ENCODE measurements around the gene CYB5R3. TPM values are rescaled to one million over a fixed set of nuclear protein-coding genes. Genes with fewer than 3 reads are reported as not detected.

The CYB5R3 gene
- total and polyA plus RNA-seq, 2 donors (not counting 3 experiments of a cell fraction or from before 2014, with no cell fraction given), result 217 to 263 TPM

GRCh38 chr22:42626431-42626830, 22.8 kb downstream of the CYB5R3 start:
- H3K27ac ChIP-seq (ENCODE audit: insufficient read depth, low read depth, low read length), result no peak overlapping the region
- no peak overlapping the region for H3K4me3 ChIP-seq (replicated peaks in 1 of 3; ENCODE audit: insufficient read depth in 1 of 3, low read depth in 1 of 3, low read length in 3 of 3)
- ChIA-PET CTCF (interaction anchor here (0.9 to 1.0 kb wide), 2 partner anchors 193 to 464 kb away, joined by 3 to 4 read pairs; no protein-coding TSS in a partner anchor), POLR2A (no interaction called here)
- no peaks in the 10 kb centered on the region for H3K9me1 ChIP-seq (replicated peaks; ENCODE audit: control insufficient read depth, extremely low read depth, insufficient read depth, low read length)
- FAIRE-seq (no peak), DNase-seq (ENCODE audit: low read depth, low spot score) (no peak)
- H4K20me1 ChIP-seq (replicated peaks; ENCODE audit: control insufficient read depth, extremely low read depth, insufficient read depth, low read length), result no peaks in the 10 kb centered on the region
- no peak overlapping the region for H2AFZ ChIP-seq (ENCODE audit: low read depth, low read length)
- H3K27me3 ChIP-seq (ENCODE audit: control insufficient read depth in 2 of 2, insufficient read depth in 2 of 2, low read length in 2 of 2), result no peaks in the 10 kb centered on the region
- H3K9ac ChIP-seq (replicated peaks; ENCODE audit: extremely low read depth, insufficient read depth, low read length), result no peak overlapping the region
- H3K79me2 ChIP-seq (ENCODE audit: control insufficient read depth, insufficient read depth, low read length), result no peaks in the 10 kb centered on the region
- H3K9me3 ChIP-seq (replicated peaks; ENCODE audit: control insufficient read depth, insufficient read depth, low read length), result no peaks in the 10 kb centered on the region
- peaks cover 13 to 55% of the 10 kb centered on the region in 2 experiments for H3K36me3 ChIP-seq (ENCODE audit: control insufficient read depth in 2 of 2, extremely low read depth in 1 of 2, insufficient read depth in 2 of 2, low read length in 2 of 2)
- BruUV-seq (replicated peaks), result no TSS peak
- intact Hi-C loops (cut with micrococcal nuclease), result no loop called here
- no peak overlapping the region for H3K4me2 ChIP-seq (ENCODE audit: insufficient read depth, low read length)
- no peaks in the 10 kb centered on the region for H3K4me1 ChIP-seq (ENCODE audit: control insufficient read depth, extremely low read depth, insufficient read depth, low read length)
- TF ChIP-seq MAX (IDR thresholded peaks at IDR 0.05; ENCODE audit: insufficient read depth, insufficient read length) (no peak), MYC (IDR thresholded peaks at IDR 0.05; ENCODE audit: low read depth, low read length) (no peak), EZH2 (IDR thresholded peaks at IDR 0.05; ENCODE audit: borderline replicate concordance, low read depth, low read length, severe bottlenecking) (no peak), FOS (IDR thresholded peaks at IDR 0.05; ENCODE audit: borderline replicate concordance, insufficient read depth, low read length) (no peak), JUN (IDR thresholded peaks at IDR 0.05; ENCODE audit: borderline replicate concordance, insufficient read depth, insufficient read length, low read depth) (no peak), GATA2 (IDR thresholded peaks at IDR 0.05; ENCODE audit: insufficient read depth, insufficient read length, low read depth, low read length) (no peak), CTCF (IDR thresholded peaks at IDR 0.05; ENCODE audit: extremely low read depth in 1 of 2, insufficient read depth in 1 of 2, low read depth in 1 of 2, low read length in 2 of 2) (no peak), POLR2A (IDR thresholded peaks at IDR 0.05; ENCODE audit: low read depth, low read length) (no peak), POLR2AphosphoS5 (IDR thresholded peaks at IDR 0.05; ENCODE audit: insufficient read depth, low read depth, low read length) (no peak)
- dilution Hi-C loops (cut with MboI; ENCODE audit: extremely low pct_ligation_motif_present, low sequenced_read_pairs), result no loop called here

Measured in endothelial cell of umbilical vein (primary cell).